Progenitor cell of endocrine pancreas (in vitro differentiated cells): Measurements from ENCODE around the gene STRIP1. TPM values are rescaled to one million over a fixed set of nuclear protein-coding genes. Genes with fewer than 3 reads are reported as not detected.

Experiments
- DNase-seq: peaks from one replicate; pipeline ENCODE4 v3.0.0; 2021; ENCODE audit warnings: low spot score; ENCODE audit not compliant: unreplicated experiment
- H3K27ac Mint-ChIP-seq: 2 replicates; pipeline ENCODE4 v1.8.0; 2021; ENCODE audit warnings: mild to moderate bottlenecking, moderate library complexity, mixed read lengths
- H3K27me3 Mint-ChIP-seq: 2 replicates; pipeline ENCODE4 v1.8.0; 2021; ENCODE audit warnings: mixed read lengths
- H3K36me3 Mint-ChIP-seq: 2 replicates; pipeline ENCODE4 v1.8.0; 2022; ENCODE audit warnings: mixed read lengths; ENCODE audit not compliant: insufficient read depth
- H3K4me1 Mint-ChIP-seq: 2 replicates; pipeline ENCODE4 v1.8.0; 2021; ENCODE audit warnings: low read depth, mixed read lengths
- H3K4me3 Mint-ChIP-seq: 2 replicates; pipeline ENCODE4 v1.8.0; 2021; ENCODE audit warnings: low read depth, mild to moderate bottlenecking, moderate library complexity, mixed read lengths
- H3K9me3 Mint-ChIP-seq: 2 replicates; pipeline ENCODE4 v1.8.0; 2021; ENCODE audit warnings: low read depth, mixed read lengths
- total RNA-seq: library from RNA; stranded (reverse); gene quantifications from 2 replicates; pipeline ENCODE4 v1.2.1, GENCODE V29; 2021
- TF ChIP-seq, protein P1 (sequence below): fragments of 200-600 bp; sonication (generic); IDR thresholded peaks from one replicate; pipeline ENCODE4 v1.5.0; 2021; ENCODE audit warnings: antibody characterized with exemption, mild to moderate bottlenecking; ENCODE audit not compliant: unreplicated experiment

STRIP1 gene
- total RNA-seq, 1 donor from 2014 or later = 79.1 TPM

DNA sequence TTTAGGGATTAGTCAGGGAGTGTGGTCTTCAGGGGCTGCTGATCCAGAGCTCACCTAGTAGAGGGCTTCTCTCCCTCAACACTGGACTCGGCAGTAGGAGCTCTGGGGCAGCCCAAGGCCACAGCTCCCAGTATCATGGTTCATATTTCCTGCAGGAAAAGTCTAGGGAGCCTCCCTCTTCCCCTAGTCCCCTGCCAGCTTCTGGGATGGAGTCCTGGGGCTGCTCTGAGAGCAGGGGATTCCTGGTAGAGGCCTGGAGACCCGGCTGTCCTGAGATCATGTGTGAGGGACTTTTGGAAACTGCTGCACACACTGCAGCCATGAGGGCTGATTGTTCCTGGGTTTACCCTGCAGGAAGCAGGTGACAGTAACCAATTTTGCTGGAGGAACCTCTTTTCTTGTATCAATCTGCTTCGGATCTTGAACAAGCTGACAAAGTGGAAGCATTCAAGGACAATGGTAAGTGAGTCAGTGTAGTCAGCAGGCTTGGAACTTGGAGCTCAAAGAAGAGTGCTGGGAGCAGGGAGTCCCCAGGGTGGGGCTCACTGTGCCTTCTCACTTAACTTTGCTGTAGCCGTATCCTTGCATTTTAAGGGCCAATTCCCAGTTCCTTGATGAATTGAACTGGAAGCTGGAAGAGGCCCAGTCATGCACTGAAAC, 16.3 kb downstream of the STRIP1 start:
- H3K9me3 Mint-ChIP-seq = no peaks in the 10 kb centered on the region
- peaks cover 34% of the 10 kb centered on the region for H3K36me3 Mint-ChIP-seq
- peaks cover 4% of the 10 kb centered on the region for H3K4me1 Mint-ChIP-seq
- DNase-seq = no peak
- no peak overlapping the region for H3K4me3 Mint-ChIP-seq
- no peak overlapping the region for H3K27ac Mint-ChIP-seq
- H3K27me3 Mint-ChIP-seq = no peaks in the 10 kb centered on the region
- TF ChIP-seq, protein P1, sequence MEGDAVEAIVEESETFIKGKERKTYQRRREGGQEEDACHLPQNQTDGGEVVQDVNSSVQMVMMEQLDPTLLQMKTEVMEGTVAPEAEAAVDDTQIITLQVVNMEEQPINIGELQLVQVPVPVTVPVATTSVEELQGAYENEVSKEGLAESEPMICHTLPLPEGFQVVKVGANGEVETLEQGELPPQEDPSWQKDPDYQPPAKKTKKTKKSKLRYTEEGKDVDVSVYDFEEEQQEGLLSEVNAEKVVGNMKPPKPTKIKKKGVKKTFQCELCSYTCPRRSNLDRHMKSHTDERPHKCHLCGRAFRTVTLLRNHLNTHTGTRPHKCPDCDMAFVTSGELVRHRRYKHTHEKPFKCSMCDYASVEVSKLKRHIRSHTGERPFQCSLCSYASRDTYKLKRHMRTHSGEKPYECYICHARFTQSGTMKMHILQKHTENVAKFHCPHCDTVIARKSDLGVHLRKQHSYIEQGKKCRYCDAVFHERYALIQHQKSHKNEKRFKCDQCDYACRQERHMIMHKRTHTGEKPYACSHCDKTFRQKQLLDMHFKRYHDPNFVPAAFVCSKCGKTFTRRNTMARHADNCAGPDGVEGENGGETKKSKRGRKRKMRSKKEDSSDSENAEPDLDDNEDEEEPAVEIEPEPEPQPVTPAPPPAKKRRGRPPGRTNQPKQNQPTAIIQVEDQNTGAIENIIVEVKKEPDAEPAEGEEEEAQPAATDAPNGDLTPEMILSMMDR = no peak

DNA sequence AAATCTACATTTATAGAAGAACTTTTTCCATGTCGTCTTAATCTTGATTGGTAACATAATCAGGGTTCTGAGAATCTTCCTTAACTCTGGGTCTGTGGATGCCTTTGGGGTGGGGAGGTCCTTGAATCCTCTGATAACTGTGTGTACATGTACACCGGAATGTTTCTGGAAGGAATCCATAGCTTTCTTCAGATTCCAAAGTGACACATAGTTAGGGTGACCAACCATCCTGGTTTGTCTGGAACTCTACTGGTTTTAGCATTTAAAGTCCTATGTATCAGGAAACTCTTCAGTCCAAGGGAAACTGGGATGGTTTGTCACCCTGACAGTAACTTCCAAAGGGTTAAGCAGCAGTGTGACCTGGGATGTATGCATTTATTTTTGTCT, 16.8 kb downstream of the STRIP1 start:
- H3K4me3 Mint-ChIP-seq = no peak overlapping the region
- TF ChIP-seq, protein P1 = no peak
- peaks cover 4% of the 10 kb centered on the region for H3K4me1 Mint-ChIP-seq
- H3K27ac Mint-ChIP-seq = no peak overlapping the region
- H3K9me3 Mint-ChIP-seq = no peaks in the 10 kb centered on the region
- DNase-seq = no peak
- peaks cover 33% of the 10 kb centered on the region for H3K36me3 Mint-ChIP-seq
- H3K27me3 Mint-ChIP-seq = no peaks in the 10 kb centered on the region

DNA sequence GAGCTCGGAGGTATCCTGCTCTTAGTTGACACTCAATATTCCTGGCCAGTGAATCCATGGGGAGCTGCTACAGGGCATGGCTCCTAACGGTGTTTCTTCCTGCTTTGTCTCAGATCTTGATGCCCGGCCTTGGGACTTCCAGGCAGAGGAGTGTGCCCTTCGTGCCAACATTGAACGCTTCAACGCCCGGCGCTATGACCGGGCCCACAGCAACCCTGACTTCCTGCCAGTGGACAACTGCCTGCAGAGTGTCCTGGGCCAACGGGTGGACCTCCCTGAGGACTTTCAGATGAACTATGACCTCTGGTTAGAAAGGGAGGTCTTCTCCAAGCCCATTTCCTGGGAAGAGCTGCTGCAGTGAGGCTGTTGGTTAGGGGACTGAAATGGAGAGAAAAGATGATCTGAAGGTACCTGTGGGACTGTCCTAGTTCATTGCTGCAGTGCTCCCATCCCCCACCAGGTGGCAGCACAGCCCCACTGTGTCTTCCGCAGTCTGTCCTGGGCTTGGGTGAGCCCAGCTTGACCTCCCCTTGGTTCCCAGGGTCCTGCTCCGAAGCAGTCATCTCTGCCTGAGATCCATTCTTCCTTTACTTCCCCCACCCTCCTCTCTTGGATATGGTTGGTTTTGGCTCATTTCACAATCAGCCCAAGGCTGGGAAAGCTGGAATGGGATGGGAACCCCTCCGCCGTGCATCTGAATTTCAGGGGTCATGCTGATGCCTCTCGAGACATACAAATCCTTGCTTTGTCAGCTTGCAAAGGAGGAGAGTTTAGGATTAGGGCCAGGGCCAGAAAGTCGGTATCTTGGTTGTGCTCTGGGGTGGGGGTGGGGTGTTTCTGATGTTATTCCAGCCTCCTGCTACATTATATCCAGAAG, 19.4 kb downstream of the STRIP1 start:
- H3K36me3 Mint-ChIP-seq = peaks cover 38% of the 10 kb centered on the region
- H3K4me3 Mint-ChIP-seq = no peak overlapping the region
- TF ChIP-seq, protein P1 = peak; percentile 94
- no peak overlapping the region for H3K27ac Mint-ChIP-seq
- no peaks in the 10 kb centered on the region for H3K9me3 Mint-ChIP-seq
- peaks cover under 1% of the 10 kb centered on the region for H3K4me1 Mint-ChIP-seq
- no peaks in the 10 kb centered on the region for H3K27me3 Mint-ChIP-seq
- DNase-seq = peak; percentile 73

DNA sequence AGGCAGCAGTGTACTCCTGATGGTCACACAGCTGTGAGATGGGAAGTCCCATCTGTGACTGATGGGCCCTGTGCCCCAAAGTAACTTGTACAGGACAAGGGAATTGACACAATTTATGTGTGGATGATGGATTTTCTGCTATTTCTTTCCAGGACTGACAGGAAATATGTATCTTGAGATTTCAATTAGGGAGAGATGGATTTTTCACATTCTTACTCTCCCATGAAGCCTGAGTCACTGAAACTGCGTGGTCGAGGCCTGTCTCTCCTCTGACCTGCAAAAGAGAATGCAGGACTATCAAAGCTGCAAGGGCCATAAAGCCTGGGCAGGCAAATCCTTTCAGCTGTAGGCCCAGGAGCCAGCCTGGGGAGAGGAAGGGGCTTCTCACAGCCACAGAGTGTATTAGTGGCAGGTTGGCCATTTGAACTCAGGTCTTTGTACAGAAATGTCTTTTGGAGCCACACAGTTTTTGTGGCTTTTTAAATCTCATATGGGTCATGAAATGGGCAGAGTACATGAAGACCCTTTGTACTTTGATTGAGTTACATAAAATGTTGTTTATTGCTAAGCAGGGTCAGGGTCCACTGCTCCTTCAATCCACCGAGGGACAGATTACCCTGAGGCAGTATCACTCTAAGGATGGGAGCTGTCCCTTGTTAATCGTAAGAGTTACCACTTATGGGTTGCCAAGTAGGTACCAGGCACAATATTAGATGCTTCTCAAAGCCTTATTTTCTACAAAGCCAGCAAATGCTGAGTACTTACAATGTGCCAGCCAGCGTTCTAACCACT, 21.3 kb downstream of the STRIP1 start:
- Mint-ChIP-seq H3K27me3 (no peaks in the 10 kb centered on the region), H3K4me3 (no peak overlapping the region), H3K36me3 (peaks cover 43% of the 10 kb centered on the region), H3K4me1 (no peaks in the 10 kb centered on the region), H3K27ac (no peak overlapping the region), H3K9me3 (no peaks in the 10 kb centered on the region)
- no peak for DNase-seq
- TF ChIP-seq, protein P1 = no peak

DNA sequence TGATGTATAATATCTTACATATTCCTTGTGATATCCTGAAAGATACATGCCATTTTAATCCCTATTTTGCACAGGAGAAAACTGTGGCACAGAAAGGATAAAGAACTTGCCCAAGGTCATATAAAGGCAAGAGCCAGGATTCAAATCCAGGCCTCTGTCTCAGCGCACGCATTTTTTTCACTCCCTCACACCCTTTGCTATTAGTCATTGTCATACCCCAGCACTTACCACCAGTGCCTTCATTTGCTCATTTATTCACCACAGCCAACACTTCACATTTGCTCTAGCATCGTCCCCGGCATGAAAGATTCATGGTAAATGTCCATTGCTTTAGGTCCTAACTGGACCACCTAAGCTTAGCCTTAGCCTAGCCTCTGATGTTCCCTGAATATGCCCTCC, 21.9 kb downstream of the STRIP1 start:
- H3K36me3 Mint-ChIP-seq = peaks cover 42% of the 10 kb centered on the region

More for the DNA sequence above, 21.9 kb downstream of the STRIP1 start:
- TF ChIP-seq, protein P1 = no peak
- Mint-ChIP-seq H3K27ac (no peak overlapping the region), H3K4me1 (no peaks in the 10 kb centered on the region), H3K27me3 (no peaks in the 10 kb centered on the region), H3K4me3 (no peak overlapping the region), H3K9me3 (no peaks in the 10 kb centered on the region)
- DNase-seq = no peak
